ENCODE results near the gene RNF223. TPM values are rescaled to one million over a fixed set of nuclear protein-coding genes. Genes with fewer than 3 reads are reported as not detected.

RNF223 gene
- total and polyA plus RNA-seq, 2 of the 13 experiments (the other 11 are each of a cell fraction or from before 2014, with no cell fraction given) = 0.03 TPM; not detected in 1

DNA sequence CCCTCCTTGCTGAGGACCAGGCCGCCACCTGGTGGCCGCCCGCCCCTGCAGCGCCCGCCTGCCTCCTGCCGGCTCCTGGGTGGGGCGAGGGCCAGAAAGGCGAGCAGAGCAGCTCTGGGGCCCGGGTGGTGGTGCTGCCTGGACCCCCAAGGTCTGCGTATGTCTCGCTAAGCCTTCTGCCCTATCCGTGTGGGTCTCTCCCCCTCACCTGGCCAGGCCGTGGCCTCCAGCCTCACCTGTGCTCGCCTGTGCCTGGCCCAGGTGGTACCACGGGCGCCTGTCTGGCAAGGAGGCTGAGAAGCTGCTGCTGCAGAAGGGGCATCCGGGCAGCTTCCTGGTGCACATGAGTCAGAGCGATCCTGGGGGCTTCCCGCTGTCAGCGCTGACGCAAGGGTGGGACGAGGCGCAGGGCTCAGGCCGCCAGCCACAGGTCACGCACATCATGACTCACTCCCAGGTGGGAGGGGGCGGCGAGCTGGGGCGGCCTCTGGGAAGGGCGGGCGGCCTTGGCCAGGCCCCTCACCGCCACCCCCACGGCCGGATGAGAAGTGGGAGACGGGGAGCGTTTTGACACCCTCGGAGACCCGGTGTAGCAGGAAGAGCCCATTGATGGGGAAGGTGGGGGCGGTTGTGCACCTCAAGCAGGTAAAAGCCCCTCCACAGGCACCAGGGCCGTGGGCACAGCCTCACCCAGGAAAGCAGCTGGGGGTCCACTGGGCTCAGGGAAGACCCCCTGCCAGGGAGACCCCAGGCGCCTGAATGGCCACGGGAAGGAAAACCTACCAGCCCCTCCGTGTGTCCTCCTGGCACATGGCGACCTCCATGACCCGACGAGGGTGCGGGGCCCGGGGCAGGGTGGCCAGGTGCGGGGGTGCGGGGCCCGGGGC lies 9.9 kb downstream of the RNF223 start (continued):
- TF ChIP-seq, protein P1, sequence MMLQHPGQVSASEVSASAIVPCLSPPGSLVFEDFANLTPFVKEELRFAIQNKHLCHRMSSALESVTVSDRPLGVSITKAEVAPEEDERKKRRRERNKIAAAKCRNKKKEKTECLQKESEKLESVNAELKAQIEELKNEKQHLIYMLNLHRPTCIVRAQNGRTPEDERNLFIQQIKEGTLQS (CRISPR knock-in tag; IDR thresholded peaks at IDR 0.05) = peak; percentile 94
- no peak for TF ChIP-seq TIGD3 (CRISPR knock-in tag; IDR thresholded peaks at IDR 0.05; ENCODE audit: borderline replicate concordance)
- peak; percentile 58; the same call in 1 of the 2 replicates for TF ChIP-seq FOSL1 (CRISPR knock-in tag; IDR thresholded peaks at IDR 0.05; ENCODE audit: borderline replicate concordance)
- no peak; the same call in 1 of the 2 replicates for TF ChIP-seq ZNF441 (CRISPR knock-in tag; IDR thresholded peaks at IDR 0.05; ENCODE audit: borderline replicate concordance)
- TF ChIP-seq TCF7L2 (IDR thresholded peaks at IDR 0.05; ENCODE audit: low read depth, low read length) = no peak
- TF ChIP-seq, protein P2, sequence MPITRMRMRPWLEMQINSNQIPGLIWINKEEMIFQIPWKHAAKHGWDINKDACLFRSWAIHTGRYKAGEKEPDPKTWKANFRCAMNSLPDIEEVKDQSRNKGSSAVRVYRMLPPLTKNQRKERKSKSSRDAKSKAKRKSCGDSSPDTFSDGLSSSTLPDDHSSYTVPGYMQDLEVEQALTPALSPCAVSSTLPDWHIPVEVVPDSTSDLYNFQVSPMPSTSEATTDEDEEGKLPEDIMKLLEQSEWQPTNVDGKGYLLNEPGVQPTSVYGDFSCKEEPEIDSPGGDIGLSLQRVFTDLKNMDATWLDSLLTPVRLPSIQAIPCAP (CRISPR knock-in tag; IDR thresholded peaks at IDR 0.05; ENCODE audit: low read depth) = no peak
- TF ChIP-seq ZNF530 (CRISPR knock-in tag; IDR thresholded peaks at IDR 0.05; ENCODE audit: low read depth) = no peak
- no peak for TF ChIP-seq HINFP (CRISPR knock-in tag; IDR thresholded peaks at IDR 0.05; ENCODE audit: low read depth)
- TF ChIP-seq ZNF577 (CRISPR knock-in tag; IDR thresholded peaks at IDR 0.05; ENCODE audit: borderline replicate concordance, low read depth) = no peak
- TF ChIP-seq NCOA2 (CRISPR knock-in tag; IDR thresholded peaks at IDR 0.05) = no peak
- no peak for TF ChIP-seq ETV6 (CRISPR knock-in tag; conservative IDR thresholded peaks at IDR 0.05)
- 0 out of 2 replicates have a peak, but pooled peaks have one; percentile 40 for TF ChIP-seq ZFP90 (CRISPR knock-in tag; IDR thresholded peaks at IDR 0.05; ENCODE audit: borderline replicate concordance)
- no peak for TF ChIP-seq MAFG (CRISPR knock-in tag; IDR thresholded peaks at IDR 0.05)
- TF ChIP-seq GATAD1 (CRISPR knock-in tag; IDR thresholded peaks at IDR 0.05) = peak; percentile 42
- no peak for TF ChIP-seq AFF4 (CRISPR knock-in tag; IDR thresholded peaks at IDR 0.05)
- TF ChIP-seq ZNF282 (IDR thresholded peaks at IDR 0.05; ENCODE audit: partially characterized antibody) = no peak
- TF ChIP-seq, protein P3, sequence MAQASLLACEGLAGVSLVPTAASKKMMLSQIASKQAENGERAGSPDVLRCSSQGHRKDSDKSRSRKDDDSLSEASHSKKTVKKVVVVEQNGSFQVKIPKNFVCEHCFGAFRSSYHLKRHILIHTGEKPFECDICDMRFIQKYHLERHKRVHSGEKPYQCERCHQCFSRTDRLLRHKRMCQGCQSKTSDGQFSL (CRISPR knock-in tag; IDR thresholded peaks at IDR 0.05) = no peak
- TF ChIP-seq TMF1 (CRISPR knock-in tag; IDR thresholded peaks at IDR 0.05; ENCODE audit: low read depth) = no peak
- TF ChIP-seq ZNF143 (CRISPR knock-in tag; IDR thresholded peaks at IDR 0.05) = no peak
- TF ChIP-seq PLRG1 (conservative IDR thresholded peaks at IDR 0.05) = no peak
- TF ChIP-seq FOXC1 (CRISPR knock-in tag; IDR thresholded peaks at IDR 0.05; ENCODE audit: borderline replicate concordance) = peak; percentile 80; the same call in 1 of the 2 replicates
- TF ChIP-seq ATF1 (CRISPR knock-in tag; IDR thresholded peaks at IDR 0.05) = no peak

Data from HepG2 (cell line).